NCI-H1436 treated with DMSO at 0.1 percent for 48 hours (cell line): ENCODE results near the gene CLDN10.
"Not testable (repeated sequence)": the region's sequence is repeated elsewhere in the genome, so short reads cannot be mapped to it uniquely, and the experiment has no call there.

Experiments
- DNase-seq: peaks from one replicate; lab custom pipeline; 2025; lab: John Stamatoyannopoulos, UW

CLDN10 gene, protein sequence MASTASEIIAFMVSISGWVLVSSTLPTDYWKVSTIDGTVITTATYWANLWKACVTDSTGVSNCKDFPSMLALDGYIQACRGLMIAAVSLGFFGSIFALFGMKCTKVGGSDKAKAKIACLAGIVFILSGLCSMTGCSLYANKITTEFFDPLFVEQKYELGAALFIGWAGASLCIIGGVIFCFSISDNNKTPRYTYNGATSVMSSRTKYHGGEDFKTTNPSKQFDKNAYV

DNA sequence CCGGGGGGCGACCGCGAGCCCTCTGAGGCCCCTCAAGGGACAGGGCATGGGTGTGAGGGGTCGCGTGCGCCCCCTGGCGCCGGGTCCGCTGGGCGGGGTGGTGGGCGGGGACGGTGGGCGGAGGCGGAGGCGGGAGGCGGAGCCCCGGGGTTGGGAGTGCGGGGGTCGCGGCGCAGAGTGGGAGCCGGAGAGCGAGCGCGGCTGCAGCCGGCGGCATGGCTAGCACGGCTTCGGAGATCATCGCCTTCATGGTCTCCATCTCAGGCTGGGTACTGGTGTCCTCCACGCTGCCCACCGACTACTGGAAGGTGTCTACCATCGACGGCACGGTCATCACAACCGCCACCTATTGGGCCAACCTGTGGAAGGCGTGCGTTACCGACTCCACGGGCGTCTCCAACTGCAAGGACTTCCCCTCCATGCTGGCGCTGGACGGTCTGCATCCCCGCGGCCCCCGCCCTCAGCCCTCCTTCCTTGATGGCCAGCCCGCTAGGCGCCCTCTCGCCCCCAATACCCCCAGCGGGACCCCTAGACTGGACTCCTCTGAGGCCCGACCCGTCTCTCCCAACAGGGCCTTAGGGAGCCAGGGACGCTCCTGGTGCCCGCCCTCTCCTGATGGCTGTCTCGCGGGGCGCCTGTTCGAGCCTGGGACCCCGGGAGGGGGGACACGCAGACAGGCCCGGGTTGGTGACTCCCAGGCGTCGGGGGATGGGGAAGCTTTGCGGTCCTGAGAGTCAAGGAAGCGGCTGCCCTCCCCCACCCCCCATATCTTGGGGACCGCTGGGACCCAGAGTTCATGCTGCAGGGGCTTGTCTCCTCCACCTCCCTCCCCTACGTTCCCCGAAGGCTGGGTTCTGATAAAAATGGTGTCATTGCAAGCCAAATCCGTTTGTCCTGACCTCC, at the start of gene CLDN10:
Gene CLDN10, plus strand, starts transcription at position 182 of the 903 bp plus-strand sequence. Its CDS starts 34 bp downstream, at position 216.
- no peak for DNase-seq

DNA sequence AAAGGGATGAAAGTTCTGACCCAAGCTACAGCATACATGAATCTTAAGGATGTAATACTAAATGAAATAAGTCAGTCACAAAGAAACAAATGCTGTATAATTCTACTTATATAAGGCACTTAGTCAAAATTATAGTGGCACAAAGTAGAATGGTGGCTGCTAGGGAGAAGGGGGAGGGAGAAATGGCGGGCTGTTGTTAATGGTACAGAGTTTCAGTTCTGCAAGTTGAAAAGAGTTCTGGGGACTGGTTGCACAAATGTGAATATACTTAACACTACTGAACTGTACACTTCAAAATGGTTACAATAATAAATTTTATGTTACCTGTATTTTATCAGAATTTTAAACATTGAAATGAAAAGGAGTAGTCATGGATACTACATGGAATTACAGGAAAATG, 48.9 kb upstream of the CLDN10 start:
- DNase-seq, result no peak

DNA sequence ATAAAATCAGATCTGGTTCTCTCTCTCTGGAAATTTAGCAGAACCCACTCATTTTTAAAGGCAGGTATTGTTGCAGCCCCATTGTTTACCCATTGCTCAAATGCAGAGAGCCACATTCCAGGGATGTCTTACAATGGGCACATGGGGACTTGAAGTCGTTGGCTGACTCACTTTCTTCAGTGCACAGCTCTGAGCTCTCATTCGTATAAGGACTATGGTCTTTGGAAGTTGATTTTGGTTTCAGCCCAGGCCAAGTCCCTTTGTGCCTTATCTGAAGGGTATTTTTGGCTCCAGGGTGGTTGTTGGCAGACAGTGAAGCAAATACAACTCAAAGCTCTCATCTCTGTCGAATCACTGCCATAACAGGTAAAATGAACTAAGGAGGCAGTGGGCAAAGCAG, 47.3 kb upstream of the CLDN10 start:
- DNase-seq, result no peak

DNA sequence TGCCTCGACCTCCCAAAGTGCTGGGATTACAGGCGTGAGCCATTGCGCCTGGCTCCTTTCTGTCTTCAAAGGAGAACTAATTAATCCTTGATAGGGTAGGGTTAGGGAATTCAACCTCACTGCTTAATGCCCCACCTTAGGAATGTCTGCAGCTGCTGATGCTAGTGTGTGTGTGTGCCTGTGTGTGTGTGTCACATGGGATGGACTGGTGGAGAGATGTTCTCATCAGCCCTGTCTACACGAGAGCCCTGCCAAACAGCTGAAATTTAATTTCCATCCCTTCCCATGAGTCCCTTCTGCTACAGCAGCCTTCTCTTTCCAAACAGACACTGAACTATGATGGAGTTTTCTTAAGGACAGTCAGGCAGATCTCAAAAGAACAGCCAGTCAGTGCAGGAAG, 46.5 kb upstream of the CLDN10 start:
- no peak for DNase-seq

DNA sequence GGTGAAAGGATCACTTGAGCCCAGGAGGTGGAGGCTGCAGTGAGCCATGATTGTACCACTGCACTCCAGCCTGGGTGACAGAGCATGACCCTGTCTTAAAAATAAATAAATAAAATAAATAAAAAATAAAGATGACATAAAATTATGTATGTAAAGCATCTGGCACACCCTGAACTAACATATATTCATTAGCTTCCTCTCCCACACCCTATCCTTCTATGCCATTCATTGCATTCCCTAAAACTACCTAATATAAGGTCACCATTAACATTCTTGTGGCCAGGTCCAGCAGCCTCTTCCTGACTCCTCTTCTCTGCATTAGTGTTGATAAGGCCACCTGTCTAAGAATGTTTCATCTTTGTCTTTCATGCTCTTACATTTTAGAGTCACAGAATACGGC, 44.5 kb upstream of the CLDN10 start:
- DNase-seq, result no peak

DNA sequence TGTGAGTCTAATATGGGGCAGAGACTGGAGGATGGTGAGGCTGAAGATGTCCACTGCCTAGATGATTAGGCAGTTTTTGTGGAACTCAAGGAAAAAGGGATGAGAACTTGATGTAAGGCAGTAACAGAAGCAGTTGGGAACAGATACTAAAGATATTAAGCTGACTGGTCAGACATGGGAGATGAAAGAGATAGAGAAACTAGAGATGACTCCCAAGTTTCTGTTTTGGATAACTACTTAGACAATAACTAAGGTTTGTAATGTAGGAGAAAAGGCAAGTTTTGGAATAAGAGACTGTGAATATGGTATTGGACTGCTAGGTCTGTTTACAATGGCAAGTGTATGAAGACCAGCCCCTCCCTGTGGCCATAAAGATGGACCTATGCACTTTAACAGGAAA, 43.5 kb upstream of the CLDN10 start:
- no peak for DNase-seq

DNA sequence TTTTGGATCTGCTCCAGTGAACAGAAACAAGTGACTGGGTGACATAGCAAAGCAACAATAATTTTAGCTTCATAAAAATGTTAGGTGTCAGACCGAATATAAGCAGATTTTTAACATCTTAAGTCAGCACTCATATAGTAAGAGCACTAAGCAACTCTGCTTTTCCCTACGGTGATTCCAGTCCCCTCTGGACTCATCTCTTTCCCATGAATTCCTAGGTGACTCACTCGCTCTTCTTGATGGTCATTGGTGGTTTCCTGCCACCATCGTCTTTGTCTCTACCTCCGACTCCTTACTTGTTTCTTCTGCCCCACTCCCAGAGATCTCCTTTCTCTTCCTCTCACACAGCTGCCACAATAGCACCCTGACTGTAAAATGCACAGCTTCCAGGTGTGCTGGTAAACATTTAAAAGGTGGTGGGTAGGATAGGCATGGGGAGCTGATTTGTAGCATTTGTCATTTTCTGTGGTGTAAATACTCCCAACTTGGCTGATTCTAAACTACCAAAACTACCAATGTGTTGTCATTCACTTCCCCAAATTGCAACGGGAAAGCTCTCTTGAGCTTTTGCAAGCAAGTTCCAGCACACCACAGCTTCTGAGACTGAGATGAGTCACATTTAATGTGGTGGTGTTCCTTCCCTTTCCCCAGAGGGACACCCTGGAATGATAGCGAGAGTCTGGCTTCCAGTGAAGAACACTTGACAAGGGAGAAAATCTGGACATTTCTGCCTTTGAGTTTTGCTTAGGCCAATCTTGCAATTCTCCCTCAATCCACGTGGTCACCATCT, 42.8 kb upstream of the CLDN10 start:
- no peak for DNase-seq

DNA sequence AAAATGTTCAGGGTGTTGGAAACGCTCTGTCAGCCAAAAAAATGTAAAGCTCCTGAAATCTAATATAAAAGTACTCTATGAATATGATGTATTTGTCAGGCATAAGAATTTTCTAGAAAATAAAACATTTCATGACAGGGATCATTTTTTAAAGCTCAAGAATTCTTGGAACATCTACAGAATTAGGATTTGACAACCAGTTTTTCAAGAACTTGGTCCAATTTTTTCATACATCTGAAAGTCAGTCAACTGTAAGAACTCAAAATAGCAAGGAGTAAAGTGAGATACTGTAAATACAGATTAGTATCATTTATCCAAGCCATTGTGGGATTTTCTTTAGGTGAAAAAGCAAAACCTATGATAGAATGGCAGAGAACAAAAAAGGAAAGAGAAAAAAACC, 41.6 kb upstream of the CLDN10 start:
- no peak for DNase-seq

DNA sequence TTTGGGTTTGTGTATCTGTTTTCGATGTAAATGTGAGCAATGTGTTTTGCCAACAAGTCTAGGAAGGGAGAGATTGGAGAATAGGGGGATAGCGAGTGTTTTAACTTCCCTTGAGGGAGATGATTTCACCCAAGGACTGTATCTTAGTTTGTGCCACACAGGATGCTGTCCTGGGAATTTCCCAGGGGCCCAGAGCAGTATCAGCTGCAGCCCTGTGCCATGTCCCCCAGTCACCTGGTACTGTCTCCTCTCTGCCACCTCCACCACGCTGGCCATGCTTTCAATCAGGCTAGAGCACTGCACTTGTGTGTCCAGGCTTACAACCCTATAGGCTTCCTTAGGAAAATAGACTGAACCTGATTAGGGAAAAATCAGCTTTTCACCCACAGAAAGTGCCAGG, 40.1 kb upstream of the CLDN10 start:
- no peak for DNase-seq

DNA sequence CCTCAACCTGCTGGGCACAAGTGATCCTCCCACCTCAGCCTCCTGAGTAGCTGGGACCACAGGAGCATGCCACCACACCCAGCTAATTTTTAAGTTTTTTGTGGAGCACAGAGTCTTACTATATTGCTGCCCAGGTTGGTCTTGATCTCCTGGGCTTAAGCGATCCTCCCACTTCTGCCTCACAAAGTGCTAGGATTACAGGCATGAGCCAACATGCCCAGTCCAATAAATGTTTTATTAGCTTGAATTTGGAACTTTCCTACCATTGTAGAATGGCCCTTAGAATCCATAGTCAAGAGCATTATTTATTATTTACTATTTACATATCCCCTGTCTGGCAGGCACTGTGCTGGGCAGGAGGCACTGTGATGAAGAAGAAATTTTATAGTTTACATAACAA, 39.6 kb upstream of the CLDN10 start:
- no peak for DNase-seq

DNA sequence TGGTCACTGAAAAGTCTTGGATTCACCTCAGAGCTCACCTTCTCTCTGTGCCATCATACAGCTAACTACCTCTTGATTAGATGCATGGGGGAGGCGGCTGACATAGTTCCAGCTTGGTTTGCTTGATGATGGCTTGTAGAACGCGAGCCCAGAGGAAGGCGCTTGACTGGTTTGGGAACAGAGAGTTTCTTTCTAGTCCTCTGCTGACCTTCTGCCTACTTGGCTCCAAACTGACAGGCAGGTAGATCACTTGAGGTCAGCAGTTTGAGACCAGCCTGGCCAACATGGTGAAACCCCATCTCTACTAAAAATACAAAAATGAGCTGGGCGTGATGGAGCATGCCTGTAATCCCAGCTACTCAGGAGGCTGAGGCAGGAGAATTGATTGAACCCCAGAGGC, 36.9 kb upstream of the CLDN10 start:
- not testable (repeated sequence) for DNase-seq

DNA sequence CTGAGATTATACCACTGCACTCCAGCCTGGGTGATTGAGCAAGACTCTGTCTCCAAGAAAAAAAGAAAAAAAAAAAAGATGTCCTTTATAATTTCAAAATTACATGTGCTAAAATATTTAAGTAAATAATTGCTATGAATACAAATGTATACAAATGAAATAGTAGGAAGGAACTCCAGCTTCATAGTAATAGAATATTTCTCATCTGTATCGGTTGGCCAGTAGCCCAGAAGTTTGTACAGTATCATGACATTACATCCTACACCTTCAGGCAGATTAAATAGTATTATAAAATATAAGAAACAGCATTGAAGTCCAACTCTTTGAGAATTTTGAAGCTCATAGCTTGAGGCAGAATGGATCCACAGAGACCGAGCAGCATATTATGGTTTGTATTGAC, 36.5 kb upstream of the CLDN10 start:
- no peak for DNase-seq

DNA sequence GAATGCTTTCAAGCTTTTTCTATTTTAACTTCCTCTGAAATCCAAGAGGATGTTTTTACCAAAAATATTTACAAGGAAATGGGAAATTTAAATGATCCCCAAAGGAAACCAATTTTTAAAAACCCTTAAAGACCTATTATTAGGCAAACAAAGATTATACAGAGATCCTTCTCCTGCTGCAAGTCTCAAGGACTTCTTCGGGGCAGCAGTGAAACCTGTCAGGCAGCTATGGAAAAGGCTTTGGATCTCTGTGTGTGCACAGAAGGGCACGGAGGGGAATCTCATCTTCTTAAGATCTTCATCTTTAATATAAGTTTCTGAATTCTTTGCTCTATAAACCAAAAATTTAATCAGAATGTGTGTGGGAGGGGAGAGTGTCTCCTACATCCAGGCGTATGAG, 36.0 kb upstream of the CLDN10 start:
- DNase-seq, result no peak

DNA sequence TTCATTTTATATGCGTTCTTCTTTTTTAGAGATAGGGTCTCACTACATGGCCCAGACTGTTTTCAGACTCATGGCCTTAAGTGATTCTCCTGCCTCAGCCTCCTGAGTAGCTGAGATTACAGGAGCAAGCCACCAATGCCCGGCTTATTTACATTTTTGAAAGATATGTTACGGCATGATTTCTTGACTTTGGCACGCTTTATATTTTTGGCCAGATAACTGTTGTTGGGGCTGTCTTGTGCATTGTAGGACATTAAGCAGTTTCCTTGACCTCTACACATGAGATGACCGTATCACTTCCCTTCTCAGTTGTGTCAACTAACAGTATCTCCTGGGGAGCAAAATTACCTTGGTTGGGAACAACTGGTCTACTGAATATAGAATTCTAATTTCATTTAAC, 28.9 kb upstream of the CLDN10 start:
- DNase-seq, result no peak

DNA sequence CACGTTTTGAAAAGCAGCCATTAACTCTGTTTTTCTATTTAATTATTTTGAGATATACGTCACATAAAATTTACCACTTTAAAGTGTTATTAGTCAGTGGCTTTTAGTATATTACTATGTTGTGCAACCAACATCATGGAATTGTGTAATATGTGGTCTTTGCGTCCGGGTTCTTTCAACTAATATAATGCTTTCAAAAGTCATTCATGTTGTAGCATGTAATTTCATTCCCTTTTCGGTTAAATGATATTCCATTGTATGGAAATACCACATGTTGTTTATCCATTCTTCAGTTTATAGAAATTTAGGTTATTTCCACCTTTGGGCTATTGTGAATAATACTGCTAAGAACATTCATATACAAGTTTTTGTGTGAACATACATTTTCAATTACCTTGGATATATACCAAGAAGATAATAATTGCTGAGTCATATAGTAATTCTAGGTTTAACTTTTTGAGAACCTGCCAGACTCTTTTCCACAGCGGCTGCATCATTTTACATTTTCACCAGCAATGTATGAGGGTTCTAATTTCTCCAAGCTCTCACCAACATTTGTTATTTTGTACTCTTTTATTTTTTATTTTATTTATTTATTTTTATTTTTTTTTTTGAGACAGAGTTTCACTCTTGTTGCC, 28.1 kb upstream of the CLDN10 start:
- DNase-seq, result no peak

DNA sequence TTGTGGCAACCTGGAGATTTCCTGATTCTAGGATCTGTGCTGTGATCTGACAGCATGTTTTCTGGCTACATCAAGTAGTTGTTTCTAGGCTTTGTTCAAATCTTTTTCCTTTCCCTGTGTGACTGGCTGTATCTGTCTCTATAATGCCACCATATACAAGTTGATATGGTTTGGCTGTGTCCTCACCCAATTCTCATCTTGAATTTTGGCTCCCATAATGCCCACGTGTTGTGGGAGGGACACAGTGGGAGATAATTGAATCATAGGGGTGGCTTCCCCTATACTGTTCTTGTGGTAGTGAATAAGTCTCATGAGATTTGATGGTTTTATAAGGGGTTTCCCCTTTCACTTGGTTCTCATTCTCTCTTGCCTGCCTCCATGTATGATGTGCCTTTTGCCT, 24.6 kb upstream of the CLDN10 start:
- no peak for DNase-seq

DNA sequence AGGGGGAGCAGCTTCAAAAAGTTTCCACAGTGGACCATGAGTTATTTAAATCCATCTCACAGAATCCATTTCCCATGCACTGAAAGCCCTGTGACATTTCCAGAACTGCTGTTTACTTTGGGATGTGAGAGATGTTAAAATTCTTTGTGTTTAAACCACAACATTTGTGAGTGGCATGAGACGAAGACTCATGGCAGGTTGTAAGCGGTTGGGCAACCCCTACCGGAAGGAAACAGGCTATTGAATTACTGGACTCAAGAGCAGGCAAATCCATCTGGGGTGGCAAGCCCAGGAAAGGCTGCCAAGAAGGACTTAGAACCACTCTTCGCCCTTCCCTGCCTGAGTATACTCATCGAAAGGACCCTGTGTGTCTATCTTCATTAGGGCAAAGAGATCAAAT, 22.3 kb upstream of the CLDN10 start:
- DNase-seq, result no peak

DNA sequence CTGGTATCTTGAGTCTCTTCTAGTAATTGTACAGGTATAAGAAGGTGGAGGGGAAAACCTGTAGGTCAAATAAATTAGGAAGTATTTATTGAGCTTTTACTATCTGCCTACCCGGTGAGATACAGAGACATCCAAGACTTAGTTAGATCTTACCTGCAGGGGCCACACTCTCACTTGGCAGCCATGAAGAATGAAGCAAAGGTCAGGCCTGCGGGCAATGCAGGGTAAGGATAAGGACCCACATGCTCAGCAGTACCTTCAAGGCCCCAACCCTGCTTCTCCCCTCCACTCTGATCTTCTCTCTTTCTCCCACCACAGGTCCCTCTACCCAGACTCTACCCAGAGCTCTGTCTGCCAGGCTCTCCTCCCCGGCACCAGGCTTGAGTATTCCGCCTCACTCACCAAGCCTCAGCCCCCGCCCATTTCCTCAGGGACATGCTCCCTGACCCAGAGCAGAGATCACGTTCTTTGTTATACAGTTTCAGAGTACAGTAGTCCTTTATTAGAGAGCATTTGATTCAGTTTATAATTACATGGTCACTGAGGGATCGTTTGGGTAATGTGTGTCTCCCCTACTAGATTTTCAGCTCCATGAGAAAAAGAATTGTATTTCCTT, 18.9 kb upstream of the CLDN10 start:
- DNase-seq, result no peak

DNA sequence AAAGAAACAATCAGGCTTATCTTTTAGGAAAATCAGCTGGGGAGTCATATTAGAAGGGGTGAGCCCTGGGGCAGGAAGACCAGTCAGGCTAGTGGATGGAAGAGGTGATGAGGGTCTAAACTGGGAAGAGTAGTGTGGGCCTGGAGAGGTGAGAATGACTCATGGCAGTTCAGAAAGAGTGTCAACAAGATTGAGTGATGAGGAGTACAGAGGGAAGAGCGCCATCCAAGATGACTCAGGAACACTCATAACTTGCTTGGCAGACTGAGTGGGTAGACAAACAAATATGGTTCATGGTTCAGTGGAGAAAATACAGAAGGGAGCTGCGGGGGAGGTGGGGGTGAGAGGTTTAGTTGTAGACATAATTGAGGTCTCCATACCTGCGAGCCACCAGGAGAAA, 17.3 kb upstream of the CLDN10 start:
- DNase-seq, result no peak

DNA sequence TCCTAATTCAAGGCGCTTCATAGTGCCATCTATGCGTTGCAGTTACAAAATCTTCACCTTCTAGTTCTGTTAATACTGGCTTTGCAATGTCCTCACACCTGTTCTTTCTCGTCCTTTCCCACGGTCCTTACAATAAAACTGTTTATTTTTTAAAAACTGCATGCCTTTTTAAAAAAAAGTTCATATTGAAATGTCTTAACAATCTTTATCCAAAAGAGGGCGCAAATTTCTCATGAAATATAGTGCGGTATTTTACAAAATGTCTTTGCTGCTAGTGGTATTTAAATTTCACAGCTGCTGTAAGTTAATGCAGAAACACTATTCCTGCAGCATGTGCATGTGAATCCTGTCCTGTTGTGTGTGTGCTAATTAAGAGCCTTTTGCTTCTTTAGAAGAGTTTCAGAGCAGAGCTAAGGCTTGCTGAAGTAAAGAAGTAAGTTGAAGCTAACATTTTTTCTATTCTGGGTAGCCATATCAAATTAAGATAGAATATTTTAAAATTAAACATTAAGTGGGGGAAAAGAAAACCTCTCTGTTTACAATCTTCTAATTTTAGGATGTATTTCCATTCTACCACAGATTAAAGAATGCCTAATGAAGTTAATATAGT, 15.8 kb upstream of the CLDN10 start:
- DNase-seq, result no peak

DNA sequence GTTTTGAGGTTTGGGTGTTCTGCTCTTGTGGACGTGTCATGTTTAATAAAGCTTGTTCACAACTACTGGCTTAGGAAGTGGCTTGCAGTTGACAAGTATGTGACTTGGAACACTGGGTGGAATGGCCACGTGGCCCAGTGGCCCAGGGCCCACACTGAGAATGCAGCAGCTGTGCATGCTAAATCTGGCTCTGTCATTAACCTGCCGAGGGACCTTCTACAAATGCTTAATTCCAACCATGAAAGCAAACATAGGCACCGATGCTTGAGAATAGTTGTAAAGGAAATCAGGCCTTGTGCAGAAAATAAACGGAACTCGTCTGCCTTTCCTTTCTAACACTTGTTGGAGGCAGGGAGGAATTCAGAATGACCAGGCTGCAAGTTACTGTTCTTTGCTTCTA, 11.6 kb upstream of the CLDN10 start:
- no peak for DNase-seq
